Activated naive CD4-positive, alpha-beta T cell treated with anti-CD3 and anti-CD28 coated beads, Interleukin-2, amount 50 U/mL, for 16 hours (primary cell): ENCODE measurements around the gene TNFRSF8.
A peak's percentile ranks its signal among the peaks of the same experiment; 100 is the strongest.

Experiments used
- DNase-seq: peaks from one replicate; pipeline ENCODE4 v3.0.0-alpha.2; 2020

Gene TNFRSF8

GRCh38 chr1:12064073-12064969 lies 1.2 kb downstream of the TNFRSF8 start:
- no peak for DNase-seq

GRCh38 chr1:12065872-12066271 lies 2.8 kb downstream of the TNFRSF8 start:
- no peak for DNase-seq

- DNase-seq, result peak; percentile 44
Measured at GRCh38 chr1:12067900-12068821, 5.1 kb downstream of the TNFRSF8 start.

- DNase-seq, result no peak
Measured at GRCh38 chr1:12069623-12070244, 6.6 kb downstream of the TNFRSF8 start.

GRCh38 chr1:12071892-12072291 lies 8.8 kb downstream of the TNFRSF8 start:
- no peak for DNase-seq

- DNase-seq, result no peak
Measured at GRCh38 chr1:12072741-12073140, 9.6 kb downstream of the TNFRSF8 start.

GRCh38 chr1:12073796-12074195 lies 10.7 kb downstream of the TNFRSF8 start:
- no peak for DNase-seq

GRCh38 chr1:12075195-12076114 lies 12.4 kb downstream of the TNFRSF8 start:
- DNase-seq, result no peak

- DNase-seq, result no peak
Measured at GRCh38 chr1:12076425-12077005, 13.4 kb downstream of the TNFRSF8 start.

GRCh38 chr1:12078575-12078937 lies 15.5 kb downstream of the TNFRSF8 start:
- DNase-seq, result no peak

GRCh38 chr1:12078938-12079861 lies 16.1 kb downstream of the TNFRSF8 start:
- DNase-seq, result peak; percentile 37

- DNase-seq, result no peak
Measured at GRCh38 chr1:12080156-12080555, 17.1 kb downstream of the TNFRSF8 start.

- no peak for DNase-seq
Measured at GRCh38 chr1:12080773-12081556, 17.9 kb downstream of the TNFRSF8 start.

- DNase-seq, result no peak
Measured at GRCh38 chr1:12081648-12082396, 18.7 kb downstream of the TNFRSF8 start.

GRCh38 chr1:12082988-12083387 lies 19.9 kb downstream of the TNFRSF8 start:
- no peak for DNase-seq

- DNase-seq, result no peak
Measured at GRCh38 chr1:12083766-12084165, 20.7 kb downstream of the TNFRSF8 start.

GRCh38 chr1:12085643-12086260 lies 22.6 kb downstream of the TNFRSF8 start:
- no peak for DNase-seq

GRCh38 chr1:12087797-12088314 lies 24.8 kb downstream of the TNFRSF8 start:
- DNase-seq, result no peak
